Ovary (tissue), 3 donors: Measurements from ENCODE around the gene CBLC.

ENCODE experiments used
- CTCF ChIP-seq, 3 donors: fragments of 450-650 bp in 2 of 3; fragments of 200-600 bp in 1 of 3; IDR thresholded peaks; one replicate each; pipeline versions ENCODE4 v1.5.1 to v1.8.0; 2016 to 2022; ENCODE audit warnings: antibody characterized with exemption in 3 of 3, mild to moderate bottlenecking in 1 of 3
- EP300 ChIP-seq: sonication (generic); formaldehyde crosslinking; IDR thresholded peaks from one replicate; pipeline ENCODE4 v1.6.1; 2017; ENCODE audit warnings: antibody characterized with exemption
- donor health status: DM: no; HTN: no; CAD: no.

- TF ChIP-seq CTCF (IDR thresholded peaks at IDR 0.05), result no peak
- peak; percentile 63 for TF ChIP-seq EP300
Observed at GRCh38 chr19:44752816-44753625, 24.7 kb upstream of the CBLC start.
